Measurements from ENCODE around the gene ZNF444. TPM values are rescaled to one million over a fixed set of nuclear protein-coding genes. Genes with fewer than 3 reads are reported as not detected.
"Not testable (repeated sequence)": the region's sequence is repeated elsewhere in the genome, so short reads cannot be mapped to it uniquely, and the experiment has no call there.

ZNF444 gene
- total RNA-seq, 1 donor from 2014 or later: 33.8 TPM

GRCh38 chr19:56167064-56167578 is 26.0 kb downstream of the ZNF444 start:
- Mint-ChIP-seq H3K36me3 (ENCODE audit: low read depth) (no peaks in the 10 kb centered on the region), H3K9me3 (no peaks in the 10 kb centered on the region), H3K4me3 (no peak overlapping the region), H3K27ac (no peak overlapping the region), H3K4me1 (ENCODE audit: low read depth) (no peaks in the 10 kb centered on the region), H3K27me3 (ENCODE audit: insufficient read depth) (peaks cover 4% of the 10 kb centered on the region)
- DNase-seq (ENCODE audit: low spot score): no peak
- intact Hi-C loops (cut with micrococcal nuclease): no loop called here

GRCh38 chr19:56170261-56170660 is 29.2 kb downstream of the ZNF444 start:
- Mint-ChIP-seq H3K4me3 (no peak overlapping the region), H3K27ac (no peak overlapping the region), H3K27me3 (ENCODE audit: insufficient read depth) (peaks cover 4% of the 10 kb centered on the region), H3K4me1 (ENCODE audit: low read depth) (no peaks in the 10 kb centered on the region), H3K36me3 (ENCODE audit: low read depth) (no peaks in the 10 kb centered on the region), H3K9me3 (no peaks in the 10 kb centered on the region)
- DNase-seq (ENCODE audit: low spot score): no peak
- intact Hi-C loops (cut with micrococcal nuclease): no loop called here

DNA sequence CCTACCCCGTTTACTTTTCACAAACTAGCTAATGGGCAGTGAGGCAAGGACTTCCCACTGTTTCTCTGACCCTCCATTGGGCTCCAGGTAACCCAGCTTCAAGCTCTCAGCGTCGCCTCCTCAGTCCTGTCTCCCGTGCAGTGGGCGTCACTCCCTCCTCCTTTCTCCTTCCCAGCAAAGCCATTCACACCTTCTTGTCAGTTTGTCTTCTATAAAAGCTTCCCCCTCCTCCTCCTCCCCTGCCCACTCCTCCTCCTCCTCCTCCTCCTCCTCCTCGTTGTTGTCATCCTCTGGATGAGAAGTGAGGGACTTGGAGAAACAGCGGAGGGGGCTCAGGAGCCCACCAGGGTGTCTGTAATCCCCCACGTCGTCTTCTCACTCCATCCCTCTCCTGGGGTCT is 33.0 kb downstream of the ZNF444 start:
- no peak overlapping the region for H3K4me3 Mint-ChIP-seq
- no peak for DNase-seq (ENCODE audit: low spot score)
- H3K4me1 Mint-ChIP-seq (ENCODE audit: low read depth): no peaks in the 10 kb centered on the region
- intact Hi-C loops (cut with micrococcal nuclease): no loop called here
- peaks cover 4% of the 10 kb centered on the region for H3K27me3 Mint-ChIP-seq (ENCODE audit: insufficient read depth)
- H3K27ac Mint-ChIP-seq: no peak overlapping the region
- no peaks in the 10 kb centered on the region for H3K9me3 Mint-ChIP-seq
- no peaks in the 10 kb centered on the region for H3K36me3 Mint-ChIP-seq (ENCODE audit: low read depth)

DNA sequence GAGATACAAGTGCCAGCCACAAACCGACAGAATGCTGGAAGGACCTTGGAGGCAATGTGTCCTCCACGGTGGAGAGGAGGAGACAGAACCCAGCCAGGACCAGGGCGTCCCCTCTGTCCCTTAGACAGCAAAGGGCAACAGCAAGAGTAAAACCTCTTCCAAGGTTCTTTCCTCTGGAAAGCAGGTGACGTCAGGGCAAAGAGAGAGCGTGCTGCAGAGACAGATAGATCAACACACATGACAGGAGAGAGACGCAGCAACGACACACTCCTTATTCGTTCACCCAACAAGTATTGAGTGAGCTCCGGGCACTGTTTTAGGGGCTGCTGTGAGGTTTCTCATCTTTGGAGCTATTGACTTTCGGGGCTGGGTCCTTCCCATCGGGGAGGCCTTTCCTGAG is 33.5 kb downstream of the ZNF444 start:
- no peaks in the 10 kb centered on the region for H3K36me3 Mint-ChIP-seq (ENCODE audit: low read depth)
- H3K9me3 Mint-ChIP-seq: no peaks in the 10 kb centered on the region
- peaks cover 4% of the 10 kb centered on the region for H3K27me3 Mint-ChIP-seq (ENCODE audit: insufficient read depth)
- DNase-seq (ENCODE audit: low spot score): no peak
- H3K27ac Mint-ChIP-seq: no peak overlapping the region
- H3K4me1 Mint-ChIP-seq (ENCODE audit: low read depth): no peaks in the 10 kb centered on the region
- no peak overlapping the region for H3K4me3 Mint-ChIP-seq
- intact Hi-C loops (cut with micrococcal nuclease): no loop called here

DNA sequence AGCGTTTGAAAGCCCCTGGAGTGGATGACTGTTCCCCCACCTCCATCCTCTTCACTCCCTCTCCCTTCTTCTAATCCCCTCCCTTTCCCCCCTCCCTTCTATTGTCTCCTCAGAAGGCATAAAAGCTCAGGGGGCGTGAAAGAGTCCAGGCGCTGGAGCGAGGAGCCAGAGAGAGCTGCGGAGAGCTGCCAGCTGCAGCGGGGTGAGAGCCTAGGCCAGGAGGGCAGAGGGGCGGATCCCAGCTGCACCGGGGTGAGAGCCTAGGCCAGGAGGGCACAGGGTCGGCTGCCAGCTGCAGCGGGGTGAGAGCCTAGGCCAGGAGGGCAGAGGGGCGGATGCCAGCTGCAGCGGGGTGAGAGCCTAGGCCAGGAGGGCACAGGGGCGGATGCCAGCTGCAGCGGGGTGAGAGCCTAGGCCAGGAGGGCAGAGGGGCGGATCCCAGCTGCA is 34.8 kb downstream of the ZNF444 start, which contains the start of gene GALP:
Gene GALP (plus strand): TSS at position 148 of the 447 bp plus-strand sequence. CDS start 1,101 bp downstream, outside the sequence.
- intact Hi-C loops (cut with micrococcal nuclease); H3K4me3 Mint-ChIP-seq; H3K36me3 Mint-ChIP-seq (ENCODE audit: low read depth); H3K4me1 Mint-ChIP-seq (ENCODE audit: low read depth); H3K27ac Mint-ChIP-seq; H3K27me3 Mint-ChIP-seq (ENCODE audit: insufficient read depth); H3K9me3 Mint-ChIP-seq; DNase-seq (ENCODE audit: low spot score): not testable (repeated sequence)

DNA sequence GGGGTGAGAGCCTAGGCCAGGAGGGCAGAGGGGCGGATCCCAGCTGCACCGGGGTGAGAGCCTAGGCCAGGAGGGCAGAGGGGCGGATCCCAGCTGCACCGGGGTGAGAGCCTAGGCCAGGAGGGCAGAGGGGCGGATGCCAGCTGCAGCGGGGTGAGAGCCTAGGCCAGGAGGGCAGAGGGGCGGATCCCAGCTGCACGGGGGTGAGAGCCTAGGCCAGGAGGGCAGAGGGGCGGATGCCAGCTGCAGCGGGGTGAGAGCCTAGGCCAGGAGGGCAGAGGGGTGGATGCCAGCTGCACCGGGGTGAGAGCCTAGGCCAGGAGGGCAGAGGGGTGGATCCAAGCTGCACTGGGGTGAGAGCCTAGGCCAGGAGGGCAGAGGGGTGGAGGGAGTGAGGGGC is 35.2 kb downstream of the ZNF444 start:
- not testable (repeated sequence) for H3K27ac Mint-ChIP-seq

DNA sequence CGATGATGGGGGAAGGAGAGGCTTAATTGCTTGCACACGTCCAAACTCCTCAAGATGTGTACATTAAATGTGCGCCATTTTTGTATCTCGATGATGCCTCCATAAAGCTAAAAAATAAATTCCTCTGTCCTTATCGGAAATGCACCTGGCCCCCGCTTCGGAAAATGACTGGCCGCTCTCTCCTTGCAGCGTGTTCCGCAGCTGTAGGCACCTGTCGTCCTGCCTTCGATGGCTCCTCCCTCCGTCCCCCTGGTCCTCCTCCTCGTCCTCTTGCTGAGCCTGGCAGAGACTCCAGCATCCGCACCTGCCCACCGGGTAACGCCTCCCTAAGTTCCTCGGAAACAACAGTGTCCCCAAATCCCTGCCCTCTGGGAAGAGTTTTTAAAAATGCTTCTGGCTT is 35.8 kb downstream of the ZNF444 start:
- Mint-ChIP-seq H3K36me3 (ENCODE audit: low read depth) (no peaks in the 10 kb centered on the region), H3K9me3 (no peaks in the 10 kb centered on the region)
- DNase-seq (ENCODE audit: low spot score): no peak

More for the DNA sequence above, 35.2 kb downstream of the ZNF444 start:
- DNase-seq (ENCODE audit: low spot score); intact Hi-C loops (cut with micrococcal nuclease); H3K36me3 Mint-ChIP-seq (ENCODE audit: low read depth); H3K4me3 Mint-ChIP-seq; H3K9me3 Mint-ChIP-seq; H3K4me1 Mint-ChIP-seq (ENCODE audit: low read depth); H3K27me3 Mint-ChIP-seq (ENCODE audit: insufficient read depth): not testable (repeated sequence)

GRCh38 chr19:56177564-56178243 is 36.6 kb downstream of the ZNF444 start:
- Mint-ChIP-seq H3K4me1 (ENCODE audit: low read depth) (no peaks in the 10 kb centered on the region), H3K4me3 (no peak overlapping the region), H3K36me3 (ENCODE audit: low read depth) (no peaks in the 10 kb centered on the region), H3K9me3 (no peaks in the 10 kb centered on the region), H3K27me3 (ENCODE audit: insufficient read depth) (no peaks in the 10 kb centered on the region), H3K27ac (no peak overlapping the region)
- DNase-seq (ENCODE audit: low spot score): no peak
- intact Hi-C loops (cut with micrococcal nuclease): no loop called here

More for the DNA sequence above, 35.8 kb downstream of the ZNF444 start:
- Mint-ChIP-seq H3K27me3 (ENCODE audit: insufficient read depth) (peaks cover 3% of the 10 kb centered on the region), H3K27ac (no peak overlapping the region), H3K4me1 (ENCODE audit: low read depth) (no peaks in the 10 kb centered on the region), H3K4me3 (no peak overlapping the region)
- intact Hi-C loops (cut with micrococcal nuclease): no loop called here

DNA sequence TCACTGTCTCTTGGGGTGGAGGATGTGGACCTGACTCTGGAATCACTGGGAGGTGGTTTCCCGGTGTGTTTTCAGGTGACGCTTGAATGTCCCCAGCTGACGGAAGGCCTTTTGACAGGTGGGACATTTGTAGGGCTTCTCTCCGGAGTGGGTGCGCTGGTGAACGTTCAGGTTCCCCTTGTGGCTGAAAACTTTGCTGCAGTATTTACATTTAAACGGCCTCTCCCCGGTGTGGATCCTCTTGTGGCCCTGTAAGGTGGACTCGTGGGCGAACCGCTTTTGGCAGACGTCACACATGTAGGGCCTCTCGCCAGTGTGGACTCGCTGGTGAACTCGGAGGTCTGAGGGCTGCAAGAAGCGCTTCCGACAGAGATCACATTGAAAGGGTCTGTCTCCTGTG is 48.7 kb downstream of the ZNF444 start:
- Mint-ChIP-seq H3K36me3 (ENCODE audit: low read depth) (no peaks in the 10 kb centered on the region), H3K27ac (no peak overlapping the region), H3K9me3 (no peaks in the 10 kb centered on the region), H3K4me1 (ENCODE audit: low read depth) (peaks cover 9% of the 10 kb centered on the region), H3K27me3 (ENCODE audit: insufficient read depth) (peaks cover 1% of the 10 kb centered on the region), H3K4me3 (no peak overlapping the region)
- intact Hi-C loops (cut with micrococcal nuclease): no loop called here
- no peak for DNase-seq (ENCODE audit: low spot score)

GRCh38 chr19:56191115-56191514 is 50.0 kb downstream of the ZNF444 start:
- intact Hi-C loops (cut with micrococcal nuclease): no loop called here
- Mint-ChIP-seq H3K9me3 (no peaks in the 10 kb centered on the region), H3K4me3 (no peak overlapping the region), H3K4me1 (ENCODE audit: low read depth) (peaks cover under 1% of the 10 kb centered on the region), H3K27me3 (ENCODE audit: insufficient read depth) (no peaks in the 10 kb centered on the region), H3K27ac (no peak overlapping the region), H3K36me3 (ENCODE audit: low read depth) (no peaks in the 10 kb centered on the region)
- no peak for DNase-seq (ENCODE audit: low spot score)

DNA sequence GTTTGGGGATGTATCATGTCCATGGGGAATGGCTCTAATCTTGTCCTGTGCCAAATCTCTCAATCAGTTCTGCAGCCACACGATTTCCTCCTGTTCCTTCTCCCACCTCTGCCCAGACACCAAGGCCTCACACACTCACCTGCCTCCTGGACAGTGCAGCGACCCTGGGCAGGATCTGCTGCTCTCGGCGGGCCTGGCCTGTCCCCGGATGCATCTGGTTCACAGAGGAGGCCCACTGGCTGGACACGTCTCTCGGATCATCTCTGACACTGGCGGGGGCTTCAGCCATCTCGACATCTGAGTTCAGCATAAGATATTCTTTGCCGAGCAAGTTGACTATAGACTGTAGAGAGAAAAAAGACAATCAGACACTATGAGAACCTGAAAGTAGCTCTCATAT is 50.6 kb downstream of the ZNF444 start:
- H3K36me3 Mint-ChIP-seq (ENCODE audit: low read depth): no peaks in the 10 kb centered on the region
- DNase-seq (ENCODE audit: low spot score): no peak
- no peaks in the 10 kb centered on the region for H3K27me3 Mint-ChIP-seq (ENCODE audit: insufficient read depth)
- no peaks in the 10 kb centered on the region for H3K9me3 Mint-ChIP-seq
- no peaks in the 10 kb centered on the region for H3K4me1 Mint-ChIP-seq (ENCODE audit: low read depth)
- no peak overlapping the region for H3K4me3 Mint-ChIP-seq
- intact Hi-C loops (cut with micrococcal nuclease): no loop called here
- no peak overlapping the region for H3K27ac Mint-ChIP-seq

DNA sequence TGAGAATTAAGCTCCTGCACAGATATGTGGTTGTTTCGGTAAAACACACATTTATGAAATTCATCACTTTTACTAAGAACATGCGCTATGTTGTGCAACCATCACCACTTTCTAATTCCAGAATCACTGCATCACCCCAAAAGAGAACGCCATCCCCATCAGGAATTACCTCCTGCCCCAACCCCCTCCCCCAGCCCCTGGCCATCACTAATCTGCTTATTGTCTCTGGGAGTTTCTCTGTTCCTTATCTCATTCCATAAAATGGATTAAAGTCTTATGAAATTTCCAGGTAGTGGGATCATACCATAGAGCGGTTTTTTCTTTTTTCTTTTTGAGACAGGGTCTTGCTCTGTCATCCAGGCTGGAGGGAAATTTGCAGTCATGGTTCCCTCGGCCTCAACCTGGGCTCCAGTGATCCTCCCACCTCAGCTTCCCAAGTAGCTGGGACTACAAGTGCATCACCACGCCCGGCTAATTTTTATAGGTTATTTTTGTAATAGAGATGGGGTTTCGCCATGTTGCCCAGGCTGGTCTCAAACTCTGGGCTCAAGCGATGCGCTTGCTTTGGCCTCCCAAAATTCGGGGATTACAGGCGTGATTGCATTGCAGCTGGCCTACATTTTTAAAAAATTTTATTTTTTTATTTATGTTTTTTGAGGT is 53.0 kb downstream of the ZNF444 start:
- Mint-ChIP-seq H3K4me3 (no peak overlapping the region), H3K27ac (no peak overlapping the region), H3K36me3 (ENCODE audit: low read depth) (no peaks in the 10 kb centered on the region), H3K27me3 (ENCODE audit: insufficient read depth) (no peaks in the 10 kb centered on the region), H3K9me3 (no peaks in the 10 kb centered on the region), H3K4me1 (ENCODE audit: low read depth) (no peaks in the 10 kb centered on the region)
- no peak for DNase-seq (ENCODE audit: low spot score)
- intact Hi-C loops (cut with micrococcal nuclease): no loop called here

GRCh38 chr19:56197646-56198045 is 56.6 kb downstream of the ZNF444 start, which contains the start of gene ZSCAN5B:
Gene ZSCAN5B (minus strand): TSS chr19:56197783. CDS start chr19:56193052, 4,731 bp downstream.
- DNase-seq (ENCODE audit: low spot score); H3K9me3 Mint-ChIP-seq; H3K27ac Mint-ChIP-seq; intact Hi-C loops (cut with micrococcal nuclease); H3K27me3 Mint-ChIP-seq (ENCODE audit: insufficient read depth); H3K4me3 Mint-ChIP-seq; H3K36me3 Mint-ChIP-seq (ENCODE audit: low read depth); H3K4me1 Mint-ChIP-seq (ENCODE audit: low read depth): not testable (repeated sequence)

Data from activated T-helper 1 cell treated with anti-CD3 and anti-CD28 coated beads, Interleukin-12 subunit alpha, Interleukin-12 subunit beta, Interleukin-2, Interleukin-4 antibody, amounts not matched to agents 30 ng/mL and 10 ng/mL and 1 ng/mL, durations not matched to agents 14 hours and 24 hours and 36 hours (primary cell).